Activated CD4-positive, alpha-beta T cell treated with anti-CD3 and anti-CD28 coated beads, Interleukin-2, amount 50 U/mL, for 4 hours (primary cell): Measurements from ENCODE around the gene MICAL2.

Experiments used
- DNase-seq, 2 experiments: peaks; one replicate each; pipeline ENCODE4 v3.0.0-alpha.2; 2020

MICAL2 gene

DNA sequence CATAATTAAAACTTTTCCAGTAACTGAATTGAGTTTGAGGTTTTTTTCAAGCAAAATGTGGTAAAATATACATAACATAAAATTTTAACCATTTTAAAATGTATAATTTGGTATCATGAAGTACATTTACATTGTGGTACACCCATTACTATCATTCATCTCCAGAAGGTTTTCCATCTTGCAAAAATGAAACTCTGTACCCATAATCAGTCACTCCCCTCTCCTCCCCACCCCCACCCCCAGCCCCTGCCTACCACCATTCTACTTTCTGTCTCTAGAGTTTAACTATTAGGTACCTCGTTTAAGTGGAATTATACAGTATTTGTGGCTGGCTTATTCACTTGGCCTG, 63.7 kb downstream of the MICAL2 start:
- no peak for DNase-seq

DNA sequence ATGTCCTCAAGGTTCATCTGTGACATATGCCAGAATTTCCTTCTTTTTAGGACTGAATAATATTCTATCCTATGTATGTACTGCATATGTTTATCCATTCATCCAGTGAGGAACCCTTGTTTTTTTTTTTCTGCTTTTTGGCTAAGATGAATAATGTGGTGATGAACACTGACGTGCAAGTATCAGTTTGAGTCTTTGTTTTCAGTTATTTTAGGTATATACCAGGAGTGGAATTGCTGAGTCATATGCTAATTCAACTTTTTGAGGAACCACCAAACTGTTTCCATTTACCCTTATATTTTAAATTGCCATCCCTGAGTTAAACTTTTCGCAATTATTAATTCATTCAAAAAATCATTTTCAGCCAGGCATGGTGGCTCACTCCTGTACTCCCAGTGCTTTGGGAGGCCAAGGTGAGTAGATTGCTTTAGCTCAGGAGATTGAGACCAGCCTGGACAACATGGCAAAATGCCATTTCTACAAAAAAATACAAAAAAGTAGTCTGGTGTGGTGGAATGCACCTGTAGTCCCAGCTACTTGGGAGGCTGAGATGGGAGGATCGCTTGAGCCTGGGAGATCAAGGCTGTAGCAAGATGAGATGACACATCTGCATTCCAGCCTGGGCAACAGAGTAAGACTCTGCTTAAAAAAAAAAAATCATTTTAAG, 64.2 kb downstream of the MICAL2 start:
- no peak for DNase-seq

DNA sequence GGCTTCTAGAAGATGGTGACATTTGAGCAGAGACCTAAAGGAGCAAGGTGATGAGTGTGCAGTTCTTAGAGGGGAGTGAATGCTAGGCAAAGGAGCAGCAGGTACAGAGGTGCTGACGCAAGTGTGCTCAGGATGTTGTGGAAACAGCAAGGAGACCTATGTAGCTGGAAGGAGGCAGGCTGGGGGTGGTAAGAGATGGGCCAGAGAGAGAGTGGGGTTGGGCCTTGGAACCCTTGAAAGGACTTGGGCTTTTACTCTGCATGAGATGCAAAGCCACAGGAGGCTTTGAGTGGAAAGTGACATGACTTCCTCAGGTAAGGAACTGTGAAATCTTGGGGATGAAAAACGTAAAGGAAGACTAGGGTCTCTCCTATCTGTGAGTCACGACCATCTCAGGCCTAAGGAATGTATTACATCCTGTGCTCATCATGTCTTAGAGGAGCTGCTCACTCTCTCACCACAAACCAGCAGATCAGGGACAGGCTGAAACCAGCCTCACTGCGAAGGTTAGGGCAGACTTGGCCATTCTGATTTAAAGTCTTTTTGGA, 65.4 kb downstream of the MICAL2 start:
- no peak for DNase-seq

DNA sequence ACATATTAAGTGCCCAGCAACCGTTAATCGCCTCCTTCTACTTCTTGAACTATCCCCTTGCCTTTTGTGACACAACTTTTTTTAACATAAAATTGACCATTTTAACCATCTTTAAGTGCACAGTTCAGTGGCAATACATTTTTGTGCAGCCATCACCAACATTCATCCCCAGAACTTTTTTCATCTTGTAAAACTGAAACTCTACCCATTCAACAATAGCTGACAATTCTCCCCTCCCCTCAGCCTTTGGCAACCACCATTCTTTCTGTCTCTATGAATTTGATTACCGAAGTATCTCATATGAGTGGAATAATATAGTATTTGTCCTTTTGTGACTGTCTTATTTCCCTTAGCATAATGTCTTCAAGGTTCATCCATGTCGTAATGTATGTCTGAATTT, 66.0 kb downstream of the MICAL2 start:
- no peak for DNase-seq

DNA sequence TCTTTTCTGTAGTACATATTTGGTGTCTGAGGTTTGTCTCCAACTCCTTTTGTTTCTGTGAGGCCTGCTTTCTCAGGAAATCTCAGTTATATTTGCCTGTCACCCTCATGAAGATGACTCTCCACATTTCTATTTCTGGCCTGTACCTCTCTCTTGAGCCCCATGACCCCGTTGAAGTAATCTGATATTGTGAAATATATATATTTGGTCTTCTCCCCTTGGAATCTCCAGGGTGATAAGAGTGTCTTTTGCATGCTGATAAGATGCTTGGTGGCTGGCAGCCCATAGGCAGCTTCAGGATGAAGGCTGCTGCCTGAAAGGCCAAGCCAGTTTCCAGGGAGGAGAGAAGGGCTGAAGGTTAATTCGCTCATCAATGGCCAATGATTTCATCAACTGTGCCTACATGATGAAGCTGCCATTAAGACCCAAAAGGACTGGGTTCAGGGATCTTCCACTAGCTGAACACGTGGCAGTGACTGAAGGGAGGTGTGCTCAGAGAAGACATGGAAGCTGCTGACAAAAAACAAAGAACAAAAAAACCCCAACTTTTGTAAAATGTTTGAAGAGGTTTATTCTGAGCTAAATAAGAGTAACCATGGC, 67.4 kb downstream of the MICAL2 start:
- no peak for DNase-seq

DNA sequence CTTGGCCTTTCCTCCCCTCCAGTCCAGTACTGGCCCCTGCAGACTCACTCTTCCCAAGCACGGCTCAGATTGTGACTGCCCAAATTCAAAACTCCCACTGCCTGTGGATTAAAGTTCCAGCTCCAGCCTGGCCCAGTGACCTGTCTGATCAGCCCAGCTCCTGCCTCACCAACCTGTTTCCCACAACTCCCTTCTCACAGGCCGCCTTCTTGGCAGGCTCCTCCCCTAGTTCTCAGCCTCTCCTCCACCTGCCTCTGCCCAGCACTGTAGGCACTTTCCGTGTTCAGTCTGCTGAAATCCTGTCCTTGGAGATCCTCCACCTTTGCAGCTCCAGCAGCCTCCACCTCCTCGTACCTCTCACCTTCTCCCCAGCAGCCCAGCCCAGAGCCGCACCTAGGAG, 68.6 kb downstream of the MICAL2 start:
- no peak for DNase-seq

DNA sequence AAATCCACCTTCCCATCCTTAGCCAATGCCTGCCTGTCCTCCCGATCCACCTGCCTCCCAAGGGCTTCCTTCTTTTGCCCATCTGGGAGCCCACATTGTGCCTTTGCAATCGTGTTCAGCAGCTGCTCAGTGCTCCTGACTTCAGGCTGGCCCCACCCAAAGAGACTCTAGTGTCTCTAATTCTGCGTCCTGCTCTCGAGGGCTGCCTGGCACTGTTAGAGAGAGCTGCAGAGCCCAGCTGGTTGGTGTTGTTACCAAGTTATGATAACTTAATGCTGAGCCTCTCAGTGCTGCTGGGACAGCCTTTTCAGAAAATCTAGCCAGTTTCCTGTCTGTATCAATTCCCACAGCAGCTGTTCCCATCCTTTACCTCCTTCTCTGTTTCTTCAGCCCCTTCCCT, 69.1 kb downstream of the MICAL2 start:
- DNase-seq = no peak

DNA sequence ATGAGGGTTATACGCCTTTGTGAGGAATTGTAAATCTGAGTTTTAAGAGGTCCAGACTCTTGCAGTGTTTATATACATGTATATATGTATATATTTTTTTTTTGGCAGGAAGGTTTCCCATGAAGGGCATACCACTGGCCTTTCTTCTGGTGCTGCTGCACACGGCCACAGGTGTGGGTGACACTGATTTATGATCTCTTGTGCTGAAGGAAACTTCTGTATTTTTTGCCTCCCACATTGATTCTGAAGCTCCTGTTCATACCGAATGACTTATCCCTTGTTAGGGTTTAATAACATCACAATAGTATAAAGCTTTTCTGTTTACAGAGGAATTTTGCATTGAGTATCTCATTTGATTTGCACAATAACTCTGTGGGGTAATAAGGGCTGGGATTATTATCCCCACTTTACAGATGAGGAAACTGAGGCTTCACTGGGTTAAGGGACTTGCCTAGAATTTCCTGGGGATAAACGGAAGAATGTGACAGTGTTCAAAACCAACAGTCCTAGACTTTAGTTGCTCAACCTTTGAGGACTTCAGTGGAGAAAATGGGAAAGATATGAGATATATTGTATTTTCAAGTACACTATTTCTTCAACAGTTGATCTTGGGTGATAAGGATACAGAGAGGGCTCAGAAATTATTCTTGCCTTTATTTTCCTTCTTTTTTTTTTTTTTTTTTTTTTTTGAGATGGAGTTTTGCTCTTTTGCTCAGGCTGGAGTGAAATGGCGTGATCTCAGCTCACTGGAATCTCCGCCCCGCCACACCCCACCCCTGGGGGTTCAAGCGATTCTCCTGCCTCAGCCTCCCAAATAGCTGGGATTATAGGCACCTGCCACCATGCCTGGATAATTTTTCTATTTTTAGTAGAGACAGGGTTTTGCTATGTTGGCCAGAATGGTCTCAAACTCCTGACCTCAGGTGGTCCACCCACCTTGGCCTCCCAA, 70.1 kb downstream of the MICAL2 start:
- DNase-seq = no peak

DNA sequence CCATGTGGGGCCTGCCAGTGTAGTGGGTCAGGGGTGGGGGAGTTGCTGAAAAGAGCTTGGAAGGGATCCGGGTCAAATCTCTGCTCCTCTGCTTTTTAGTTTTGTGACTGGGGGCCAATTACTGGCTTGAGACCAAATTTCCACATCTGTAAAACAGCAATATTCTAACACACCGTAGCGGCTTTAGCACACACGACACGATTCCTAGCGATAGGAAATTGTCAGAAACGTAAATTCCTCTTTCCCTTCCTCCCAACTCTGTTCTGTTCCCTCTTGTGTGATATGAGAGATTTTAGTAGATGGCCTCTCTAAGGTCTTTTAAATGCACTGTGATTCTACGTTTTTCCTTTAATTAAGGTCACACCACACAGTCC, 71.9 kb downstream of the MICAL2 start:
- no peak for DNase-seq

DNA sequence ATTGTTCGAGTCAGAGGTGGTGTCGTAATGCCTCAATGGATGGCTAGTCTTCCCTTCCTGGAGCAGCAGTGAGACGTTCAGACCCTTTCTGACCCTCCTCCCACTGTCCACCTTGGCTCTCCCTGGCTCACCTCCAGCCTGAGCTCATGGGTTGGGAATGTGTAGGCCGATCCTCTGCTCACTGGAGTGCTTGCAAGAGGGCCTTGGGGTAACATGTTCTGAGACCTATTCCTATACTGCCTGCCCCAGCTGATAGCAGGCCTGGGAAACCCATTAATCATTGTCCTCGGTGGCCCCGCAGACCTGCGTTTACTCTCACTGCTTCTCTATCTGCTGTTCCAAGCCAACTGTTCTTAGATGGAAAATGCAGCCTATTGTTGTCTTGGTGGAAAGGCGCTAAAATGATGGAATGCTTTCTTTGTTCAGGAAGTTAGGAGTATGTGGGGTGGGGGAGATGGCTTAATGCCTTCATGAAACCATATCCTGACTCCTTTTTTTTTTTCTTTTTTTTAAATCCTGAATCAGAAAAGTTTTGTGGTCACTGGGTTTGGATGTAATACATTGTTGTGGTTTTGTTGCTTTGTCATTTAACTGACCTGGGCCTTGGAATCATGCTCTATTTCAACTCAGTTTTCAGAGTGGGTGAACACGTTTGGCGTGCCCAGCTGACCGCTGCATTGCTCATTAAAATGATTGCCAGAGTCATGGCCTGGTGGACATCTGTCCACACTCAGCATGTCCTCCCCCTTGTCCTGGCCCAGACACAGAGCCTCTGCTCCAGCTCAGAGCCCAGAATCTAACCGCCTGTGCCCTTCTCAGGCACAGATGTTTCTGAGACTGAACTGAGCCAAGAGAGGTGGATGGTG, 72.5 kb downstream of the MICAL2 start:
- DNase-seq = no peak

DNA sequence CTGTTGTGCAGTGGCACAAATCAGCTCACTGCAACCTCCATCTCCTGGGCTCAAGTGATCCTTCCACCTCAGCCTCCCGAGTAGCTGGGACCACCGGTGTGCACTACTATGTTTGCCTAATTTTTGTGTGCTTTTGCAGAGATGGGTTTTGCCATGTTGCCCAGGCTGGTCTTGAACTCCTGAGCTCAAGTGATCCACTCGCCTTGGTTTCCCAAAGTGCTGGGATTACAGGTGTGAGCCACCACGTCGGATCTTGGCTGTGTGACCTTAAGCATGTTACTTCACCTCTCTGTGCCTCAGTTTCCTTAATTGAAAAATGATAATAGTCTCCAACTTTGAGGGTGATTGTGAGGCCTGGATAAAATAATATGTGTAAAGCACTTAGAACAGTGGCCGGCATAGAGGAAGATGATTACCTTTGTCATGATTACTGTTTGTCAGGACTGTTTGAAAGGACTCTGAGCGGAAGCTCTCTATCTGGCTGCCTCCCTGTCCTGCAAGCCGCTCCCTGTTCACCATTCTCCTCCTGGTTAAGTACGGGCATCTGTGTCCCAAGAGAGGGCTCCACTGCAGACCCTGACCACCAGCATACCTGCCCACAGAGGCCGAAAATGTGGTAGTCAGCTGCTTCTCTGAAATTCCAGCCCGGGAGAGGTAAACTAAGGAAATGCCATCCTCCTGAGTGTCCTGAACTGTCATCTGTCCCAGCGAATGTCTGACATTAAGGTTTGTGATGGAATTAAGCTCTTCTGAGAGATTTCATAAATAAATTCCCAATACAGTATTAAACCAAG, 73.6 kb downstream of the MICAL2 start:
- no peak for DNase-seq

DNA sequence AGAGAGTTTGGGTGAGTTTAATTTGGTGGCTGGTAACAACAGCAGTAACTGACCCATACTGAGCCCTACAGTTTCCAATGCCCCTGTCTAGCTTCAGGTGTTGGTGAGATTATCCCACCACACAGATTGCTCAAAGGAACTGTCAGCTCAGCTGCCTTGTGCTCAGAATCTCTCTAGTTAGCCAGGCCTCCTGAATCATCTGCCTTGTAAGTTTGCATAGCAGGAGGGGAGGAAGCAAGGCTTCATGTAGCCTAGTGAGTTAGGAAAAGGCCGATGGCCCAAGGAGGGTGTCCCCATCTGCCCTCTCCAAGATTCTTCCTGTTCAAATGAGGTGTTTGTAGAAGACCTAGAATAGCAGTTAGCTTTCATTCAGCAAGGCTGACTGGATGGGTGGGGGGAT, 74.3 kb downstream of the MICAL2 start:
- no peak for DNase-seq

DNA sequence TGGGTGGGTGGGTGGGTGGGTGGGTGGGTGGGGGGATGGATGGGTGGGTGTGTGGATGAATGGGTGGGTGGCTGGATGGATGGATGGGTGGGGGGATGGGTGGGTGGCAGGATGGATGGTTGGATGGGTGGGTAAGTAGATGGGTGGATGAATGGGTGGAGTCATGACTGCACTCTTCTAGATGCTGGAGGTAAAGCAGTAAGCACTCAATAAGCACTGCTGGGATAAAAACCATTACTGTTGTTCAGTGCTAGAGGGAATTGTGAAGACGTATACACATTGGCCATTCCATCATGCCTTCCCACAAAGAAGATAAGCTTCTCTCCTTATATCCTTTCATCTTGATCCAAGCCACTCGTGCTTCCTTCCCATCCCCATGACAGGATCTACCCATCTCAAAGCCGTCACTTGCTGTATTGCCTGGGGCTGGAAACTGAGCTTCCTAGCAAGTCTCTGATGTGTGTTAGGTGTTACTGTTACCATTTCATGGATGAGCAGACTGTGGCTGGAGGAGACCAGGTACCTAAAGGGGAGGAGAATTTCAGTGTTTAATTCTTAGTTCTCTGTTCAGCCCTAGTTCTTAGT, 74.8 kb downstream of the MICAL2 start:
- no peak for DNase-seq

DNA sequence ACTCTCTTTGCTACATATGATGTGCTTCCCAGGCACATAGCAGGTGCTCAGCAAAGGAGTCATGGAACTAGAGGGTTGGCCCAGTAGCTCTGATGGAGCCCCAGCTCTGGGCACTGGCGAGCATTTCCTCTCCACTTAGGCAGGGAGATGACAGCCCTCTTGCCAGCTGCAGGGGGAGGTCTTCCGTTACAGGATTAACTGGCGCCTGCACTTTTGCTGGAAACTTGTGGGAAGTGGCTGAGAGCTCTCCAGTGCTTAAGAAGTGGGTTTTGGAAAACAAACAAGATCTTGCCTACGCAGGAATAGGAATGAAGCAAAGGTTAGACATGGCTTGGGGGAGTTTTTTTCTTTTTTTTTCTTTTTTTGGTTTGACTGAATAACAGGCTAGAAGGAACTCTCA, 75.5 kb downstream of the MICAL2 start:
- DNase-seq = no peak

DNA sequence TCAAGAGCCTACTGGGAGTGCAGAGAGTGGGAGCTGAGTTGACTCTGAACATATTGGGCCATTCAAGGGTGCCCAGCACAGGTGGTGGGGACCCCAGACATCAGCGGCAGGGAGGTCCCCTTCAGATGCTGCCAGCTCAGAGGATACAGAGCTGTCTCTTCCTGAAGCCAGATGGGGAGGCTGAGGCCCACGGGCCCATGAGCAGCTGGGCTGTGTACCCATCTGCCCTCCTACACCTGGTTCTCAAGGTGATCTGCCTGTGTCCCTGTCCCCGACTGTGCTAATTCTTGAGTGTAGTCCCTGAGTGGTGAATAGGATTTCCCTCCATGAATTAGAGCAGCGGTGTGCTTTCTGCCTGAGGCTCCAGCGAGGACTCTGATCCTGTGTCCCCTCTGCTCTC, 76.3 kb downstream of the MICAL2 start:
- no peak for DNase-seq

DNA sequence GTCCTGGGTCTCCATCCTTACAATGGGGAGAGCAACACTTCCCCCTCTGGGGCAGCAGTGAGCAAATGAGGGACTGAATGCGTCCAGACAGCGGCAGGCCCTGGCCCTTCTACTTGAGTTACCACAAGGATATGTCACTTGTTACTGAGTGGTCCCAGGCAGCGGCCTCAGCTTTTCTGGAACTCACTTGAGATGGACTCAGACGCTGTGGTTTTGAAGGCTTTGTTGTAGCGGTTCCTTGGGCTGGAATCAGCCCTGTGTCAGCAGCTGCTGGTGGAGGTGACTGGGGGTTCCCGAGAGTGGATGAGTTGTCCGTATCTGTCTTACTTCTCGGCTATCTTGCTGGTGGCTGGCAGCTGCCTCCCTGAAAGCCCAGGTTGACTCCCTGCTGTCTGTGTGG, 77.0 kb downstream of the MICAL2 start:
- DNase-seq = peak in 1 of 2 experiments; percentile 16

DNA sequence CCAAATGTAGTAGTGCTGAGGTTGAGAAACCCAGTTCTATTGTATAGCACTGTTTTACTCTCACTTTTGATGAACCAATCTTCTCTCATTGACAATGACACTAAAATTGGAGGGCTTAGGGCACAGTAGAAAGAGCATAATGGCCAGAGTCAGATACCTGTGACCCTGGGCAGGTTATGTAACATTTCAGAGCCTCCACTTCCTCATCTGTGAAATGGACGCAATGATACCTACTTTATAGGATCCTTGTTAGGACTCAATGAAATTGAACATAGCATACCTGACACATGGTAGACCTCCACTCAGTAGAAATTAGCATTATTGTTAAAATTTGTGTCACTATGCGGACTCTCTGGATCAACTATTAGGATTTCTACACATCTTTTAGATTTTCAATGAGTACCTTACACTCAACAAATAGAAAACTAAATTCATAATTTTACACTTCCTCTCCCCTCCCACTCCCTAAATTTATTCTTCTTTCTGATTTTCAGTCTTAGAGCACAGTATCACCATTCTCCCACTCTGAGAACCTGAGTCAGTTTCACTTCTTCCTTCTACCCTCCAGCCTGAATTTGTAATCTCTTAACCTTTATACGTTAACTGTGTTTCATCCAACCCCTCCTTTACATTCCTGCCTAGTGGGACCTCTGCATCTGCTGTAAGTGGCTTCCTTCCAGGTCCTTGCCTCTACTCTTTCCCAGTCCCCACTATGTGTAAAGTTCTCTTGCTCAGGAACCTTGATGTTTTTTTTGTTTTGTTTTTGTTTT, 78.3 kb downstream of the MICAL2 start:
- no peak for DNase-seq

DNA sequence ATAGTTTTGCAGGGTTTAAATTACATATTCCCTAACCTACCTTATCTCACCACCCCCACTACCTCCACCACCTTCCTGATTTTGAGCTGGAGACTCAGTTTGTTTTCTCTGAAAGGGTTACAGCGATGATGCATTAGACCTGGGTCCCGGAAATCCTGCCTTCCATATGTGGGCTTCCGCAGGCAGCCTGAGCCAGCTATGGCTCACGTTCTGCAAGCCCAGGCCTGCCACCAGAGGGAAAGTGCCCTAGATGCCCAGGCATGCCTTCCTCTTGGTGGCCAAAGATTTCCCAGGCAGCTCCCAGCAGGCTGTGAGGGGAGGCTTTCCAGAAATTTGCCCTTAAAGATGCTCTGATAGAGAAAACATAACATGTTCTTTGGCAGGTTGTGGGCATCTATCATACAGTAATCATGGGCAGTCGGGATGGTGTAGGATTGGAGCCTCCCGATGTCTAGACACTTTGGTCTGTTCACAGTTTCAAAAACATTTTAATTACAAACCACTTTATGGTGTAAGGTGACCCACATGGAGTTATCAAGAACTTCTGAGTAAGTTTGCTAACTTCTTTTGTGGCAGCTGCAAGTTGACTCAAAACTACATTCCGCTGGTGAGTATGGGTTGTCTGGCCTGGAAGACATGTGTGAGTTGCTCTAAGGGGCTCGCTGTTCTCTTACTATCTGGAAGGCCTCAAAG, 79.3 kb downstream of the MICAL2 start:
- DNase-seq = peak; percentile 35 to 41

DNA sequence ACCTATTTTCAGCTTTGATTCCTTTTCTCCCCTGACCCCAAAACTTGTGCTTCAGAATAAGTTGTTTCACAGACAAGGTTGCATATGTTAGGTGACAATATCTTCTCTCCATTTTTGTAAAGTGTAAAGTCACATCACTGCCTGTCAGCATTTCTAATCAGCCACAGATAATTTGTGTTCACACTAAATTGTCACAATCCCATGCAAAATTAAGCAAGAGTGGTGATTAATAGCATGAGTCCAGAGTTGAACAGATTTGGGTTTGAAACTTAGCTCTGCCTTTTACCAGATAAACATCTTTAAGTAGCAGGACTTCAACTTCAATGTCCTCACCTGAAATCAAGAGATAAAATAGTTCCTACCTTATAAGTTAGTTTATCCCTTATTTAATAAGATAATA, 80.1 kb downstream of the MICAL2 start:
- no peak for DNase-seq
